ENCODE data around the gene LRP5. TPM values are rescaled to one million over a fixed set of nuclear protein-coding genes. Genes with fewer than 3 reads are reported as not detected.

The LRP5 gene
- total RNA-seq, 1 experiment from 2014 or later = 48.8 TPM

- Mint-ChIP-seq H3K27me3 (ENCODE audit: low read depth) (peaks cover 11% of the 10 kb centered on the region; the same call in 1 of the 2 replicates), H3K4me1 (peaks cover 9% of the 10 kb centered on the region), H3K4me3 (no peak overlapping the region), H3K9me3 (peaks cover 21% of the 10 kb centered on the region), H3K27ac (no peak overlapping the region), H3K36me3 (peaks cover 15% of the 10 kb centered on the region)
- no peak for DNase-seq (ENCODE audit: low spot score)
- ChIA-PET POLR2A (no interaction called here), CTCF (interaction anchor here (0.6 to 1.0 kb wide), 3 partner anchors 10 to 28 kb away, joined by 3 read pairs; no protein-coding TSS in a partner anchor)
- ATAC-seq = no peak
- TF ChIP-seq CREB1 (CRISPR knock-in tag; IDR thresholded peaks at IDR 0.05) = no peak
- TF ChIP-seq ZNF425 (CRISPR knock-in tag; conservative IDR thresholded peaks at IDR 0.05) = no peak
- no peak for TF ChIP-seq ZNF423 (CRISPR knock-in tag; IDR thresholded peaks at IDR 0.05)
- TF ChIP-seq SOX15 (CRISPR knock-in tag; IDR thresholded peaks at IDR 0.05) = no peak
- TF ChIP-seq NFATC4 (CRISPR knock-in tag; IDR thresholded peaks at IDR 0.05) = no peak
- TF ChIP-seq MYBL2 (CRISPR knock-in tag; IDR thresholded peaks at IDR 0.05) = no peak
- TF ChIP-seq ERG (CRISPR knock-in tag; IDR thresholded peaks at IDR 0.05) = no peak
- TF ChIP-seq ELF4 (CRISPR knock-in tag; IDR thresholded peaks at IDR 0.05; ENCODE audit: low read depth) = no peak
- no peak for TF ChIP-seq ZNF396 (CRISPR knock-in tag; IDR thresholded peaks at IDR 0.05; ENCODE audit: borderline replicate concordance)
- TF ChIP-seq ZNF532 (CRISPR knock-in tag; IDR thresholded peaks at IDR 0.05; ENCODE audit: borderline replicate concordance) = no peak
- no peak for TF ChIP-seq ZNF138 (CRISPR knock-in tag; conservative IDR thresholded peaks at IDR 0.05)
- TF ChIP-seq MLX (CRISPR knock-in tag; IDR thresholded peaks at IDR 0.05) = no peak
- no peak for TF ChIP-seq HMGA2 (CRISPR knock-in tag; IDR thresholded peaks at IDR 0.05)
- no peak for TF ChIP-seq ZNF281 (CRISPR knock-in tag; IDR thresholded peaks at IDR 0.05)
- TF ChIP-seq OVOL2 (CRISPR knock-in tag; IDR thresholded peaks at IDR 0.05; ENCODE audit: borderline replicate concordance) = no peak
- TF ChIP-seq USF2 (CRISPR knock-in tag; IDR thresholded peaks at IDR 0.05) = no peak
- TF ChIP-seq ATF1 (CRISPR knock-in tag; IDR thresholded peaks at IDR 0.05) = no peak
- TF ChIP-seq ZNF232 (CRISPR knock-in tag; IDR thresholded peaks at IDR 0.05) = no peak
- TF ChIP-seq ZBTB21 (CRISPR knock-in tag; IDR thresholded peaks at IDR 0.05; ENCODE audit: borderline replicate concordance) = no peak
Measured at GRCh38 chr11:68308068-68308467, 4.3 kb upstream of the LRP5 start.

All from WTC11 (cell line).